ENCODE data around the gene ADGRB3.

The ADGRB3 gene

DNA sequence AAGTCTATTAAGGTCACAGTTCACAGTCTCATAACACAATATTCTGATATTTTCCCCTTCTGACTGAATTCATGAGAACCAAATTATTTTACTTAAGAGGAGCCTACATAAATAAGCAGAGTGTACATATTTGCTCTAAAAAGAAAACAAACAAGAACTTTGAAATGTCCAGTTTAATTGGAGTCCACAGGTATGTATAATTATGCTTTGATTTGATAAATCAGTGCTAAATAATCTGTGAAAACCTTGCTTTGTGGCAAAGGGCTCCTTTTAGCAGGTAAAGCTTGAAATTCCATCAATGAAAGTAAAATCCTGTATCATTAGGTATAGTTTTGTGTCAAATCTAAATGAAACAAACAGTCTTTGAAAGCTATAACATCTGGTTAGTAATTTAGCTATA lies 69.4 kb downstream of the ADGRB3 start:
- DNase-seq (ENCODE audit: low spot score) = no peak
- TF ChIP-seq, protein P1, sequence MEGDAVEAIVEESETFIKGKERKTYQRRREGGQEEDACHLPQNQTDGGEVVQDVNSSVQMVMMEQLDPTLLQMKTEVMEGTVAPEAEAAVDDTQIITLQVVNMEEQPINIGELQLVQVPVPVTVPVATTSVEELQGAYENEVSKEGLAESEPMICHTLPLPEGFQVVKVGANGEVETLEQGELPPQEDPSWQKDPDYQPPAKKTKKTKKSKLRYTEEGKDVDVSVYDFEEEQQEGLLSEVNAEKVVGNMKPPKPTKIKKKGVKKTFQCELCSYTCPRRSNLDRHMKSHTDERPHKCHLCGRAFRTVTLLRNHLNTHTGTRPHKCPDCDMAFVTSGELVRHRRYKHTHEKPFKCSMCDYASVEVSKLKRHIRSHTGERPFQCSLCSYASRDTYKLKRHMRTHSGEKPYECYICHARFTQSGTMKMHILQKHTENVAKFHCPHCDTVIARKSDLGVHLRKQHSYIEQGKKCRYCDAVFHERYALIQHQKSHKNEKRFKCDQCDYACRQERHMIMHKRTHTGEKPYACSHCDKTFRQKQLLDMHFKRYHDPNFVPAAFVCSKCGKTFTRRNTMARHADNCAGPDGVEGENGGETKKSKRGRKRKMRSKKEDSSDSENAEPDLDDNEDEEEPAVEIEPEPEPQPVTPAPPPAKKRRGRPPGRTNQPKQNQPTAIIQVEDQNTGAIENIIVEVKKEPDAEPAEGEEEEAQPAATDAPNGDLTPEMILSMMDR (IDR thresholded peaks at IDR 0.05; ENCODE audit: extremely low read depth, insufficient read depth, missing control alignments) = no peak
- in situ Hi-C loops (cut with MboI; ENCODE audit: low pct_unique_long_range_greater_than_20kb, low sequenced_read_pairs, unreplicated experiment) = no loop called here

DNA sequence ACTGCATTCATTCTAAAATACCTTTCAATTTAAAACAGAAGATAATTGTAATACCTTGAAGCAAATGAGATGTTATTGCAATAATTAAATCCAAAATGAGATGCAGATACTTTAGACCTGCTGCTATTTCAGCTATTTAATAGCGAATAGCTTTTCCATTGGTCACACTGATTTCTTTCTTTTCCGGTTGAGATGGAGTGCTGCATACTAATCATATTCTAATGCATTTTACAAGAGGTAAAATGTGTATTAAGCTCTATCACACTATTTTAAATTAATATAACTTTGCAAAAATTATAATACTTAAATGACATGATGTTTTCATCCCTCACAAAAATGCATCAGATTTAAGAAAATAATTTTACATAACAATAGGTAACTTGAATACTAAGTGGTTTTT lies 74.0 kb downstream of the ADGRB3 start:
- TF ChIP-seq, protein P1 (IDR thresholded peaks at IDR 0.05; ENCODE audit: extremely low read depth, insufficient read depth, missing control alignments) = no peak
- in situ Hi-C loops (cut with MboI; ENCODE audit: low pct_unique_long_range_greater_than_20kb, low sequenced_read_pairs, unreplicated experiment) = no loop called here
- DNase-seq (ENCODE audit: low spot score) = no peak

DNA sequence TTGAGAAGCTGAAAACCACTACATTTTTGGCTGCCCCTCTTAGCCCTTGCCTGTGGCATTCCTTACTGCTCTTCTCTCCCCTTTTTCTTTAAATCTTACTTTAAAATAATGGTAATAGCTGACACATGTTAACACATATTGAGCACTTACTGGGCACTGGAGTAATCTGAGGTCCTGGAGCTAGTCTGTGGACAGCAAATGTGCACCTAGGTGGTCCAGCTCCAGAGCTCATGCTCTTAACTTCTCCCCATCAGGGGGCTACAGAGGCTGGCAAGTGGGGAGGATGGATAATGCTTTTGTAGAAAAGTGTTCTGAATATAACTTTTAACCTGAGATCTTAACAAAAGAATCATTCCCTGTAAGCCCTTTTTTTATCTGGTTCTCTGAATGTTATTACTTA lies 74.8 kb downstream of the ADGRB3 start:
- TF ChIP-seq, protein P1 (IDR thresholded peaks at IDR 0.05; ENCODE audit: extremely low read depth, insufficient read depth, missing control alignments) = no peak
- no peak for DNase-seq (ENCODE audit: low spot score)
- in situ Hi-C loops (cut with MboI; ENCODE audit: low pct_unique_long_range_greater_than_20kb, low sequenced_read_pairs, unreplicated experiment) = no loop called here

DNA sequence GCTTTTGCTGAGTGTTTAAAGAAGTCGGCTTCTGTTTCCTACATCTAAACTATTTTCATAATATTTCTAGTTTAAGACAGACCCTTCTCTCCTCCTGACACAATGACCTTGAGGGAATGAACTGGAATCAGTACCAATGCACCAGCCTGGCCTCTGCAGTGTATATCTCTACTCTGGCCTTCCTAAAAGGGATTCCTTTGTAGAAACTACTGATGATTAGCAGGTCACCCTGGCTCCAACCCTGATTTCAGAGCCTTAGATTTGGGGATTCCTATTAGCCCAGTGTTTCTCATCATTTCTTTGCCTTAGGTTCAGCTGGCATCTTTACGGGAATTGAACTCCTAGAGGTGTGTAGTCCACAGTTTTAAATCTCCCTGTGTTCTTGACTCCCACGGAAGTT lies 75.4 kb downstream of the ADGRB3 start:
- no peak for DNase-seq (ENCODE audit: low spot score)
- TF ChIP-seq, protein P1 (IDR thresholded peaks at IDR 0.05; ENCODE audit: extremely low read depth, insufficient read depth, missing control alignments) = no peak

DNA sequence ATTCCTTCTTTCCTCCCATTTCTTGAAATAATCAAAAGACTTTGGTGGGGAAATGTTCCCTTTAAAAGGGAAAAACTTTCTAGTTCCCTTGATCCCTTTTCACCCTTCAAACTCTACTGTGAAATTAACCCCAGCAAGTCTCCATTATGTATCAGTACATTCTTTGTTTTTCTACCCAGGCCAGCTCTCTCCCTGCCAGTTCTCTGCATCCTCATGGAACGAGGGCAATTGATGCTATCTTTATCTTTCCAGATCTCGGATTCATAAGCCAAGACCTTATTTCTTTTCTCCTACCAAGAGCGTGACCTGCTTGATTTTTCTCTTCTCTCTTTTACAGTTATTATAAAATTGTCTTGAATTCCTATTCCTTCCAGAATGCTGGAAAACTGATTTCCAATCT lies 75.8 kb downstream of the ADGRB3 start:
- no peak for DNase-seq (ENCODE audit: low spot score)
- in situ Hi-C loops (cut with MboI; ENCODE audit: low pct_unique_long_range_greater_than_20kb, low sequenced_read_pairs, unreplicated experiment) = no loop called here
- TF ChIP-seq, protein P1 (IDR thresholded peaks at IDR 0.05; ENCODE audit: extremely low read depth, insufficient read depth, missing control alignments) = no peak

More for the DNA sequence above, 75.4 kb downstream of the ADGRB3 start:
- in situ Hi-C loops (cut with MboI; ENCODE audit: low pct_unique_long_range_greater_than_20kb, low sequenced_read_pairs, unreplicated experiment) = no loop called here

DNA sequence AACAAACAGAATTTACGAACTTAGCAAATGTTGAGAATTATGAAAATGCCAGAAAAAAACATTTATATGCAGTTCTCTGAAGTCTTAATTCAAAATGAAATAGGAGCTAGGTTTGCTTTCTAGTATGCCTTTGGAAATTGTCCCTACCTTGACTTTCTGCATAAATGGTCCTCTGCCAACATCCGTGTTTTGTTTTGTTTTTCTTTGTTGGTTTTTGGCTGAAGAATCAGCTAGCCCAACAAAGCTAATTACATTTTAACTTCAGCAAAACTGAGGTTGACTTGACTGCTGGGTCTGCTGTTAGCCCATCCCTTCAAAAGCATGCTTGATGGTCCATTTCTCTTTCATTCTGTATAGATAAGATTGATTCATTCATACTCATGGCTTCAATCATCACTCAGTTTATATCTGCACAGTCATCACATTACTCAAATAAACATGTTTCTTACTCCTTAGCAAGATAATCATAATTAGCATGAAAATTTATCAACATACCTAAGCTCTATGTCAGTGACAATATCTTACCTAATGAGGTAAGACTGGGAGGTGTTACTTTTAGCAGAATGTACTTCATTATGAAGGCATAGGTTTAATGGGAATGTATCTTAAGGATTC lies 76.4 kb downstream of the ADGRB3 start:
- in situ Hi-C loops (cut with MboI; ENCODE audit: low pct_unique_long_range_greater_than_20kb, low sequenced_read_pairs, unreplicated experiment) = no loop called here
- TF ChIP-seq, protein P1 (IDR thresholded peaks at IDR 0.05; ENCODE audit: extremely low read depth, insufficient read depth, missing control alignments) = no peak

More for the DNA sequence above, 76.4 kb downstream of the ADGRB3 start:
- no peak for DNase-seq (ENCODE audit: low spot score)

Data from GM13977 (cell line).